Stimulated activated CD4-positive, alpha-beta T cell treated with anti-CD3 and anti-CD28 coated beads, Interleukin-2, amount 100 ng/mL, for 4 hours (primary cell): ENCODE results near the gene RAB35.

ENCODE experiments used
- DNase-seq: peaks from one replicate; pipeline ENCODE4 v3.0.0-alpha.2; 2020; ENCODE audit warnings: low read depth

Gene RAB35

GRCh38 chr12:120086801-120087621 lies 29.5 kb downstream of the RAB35 start:
- peak; percentile 99 for DNase-seq

DNA sequence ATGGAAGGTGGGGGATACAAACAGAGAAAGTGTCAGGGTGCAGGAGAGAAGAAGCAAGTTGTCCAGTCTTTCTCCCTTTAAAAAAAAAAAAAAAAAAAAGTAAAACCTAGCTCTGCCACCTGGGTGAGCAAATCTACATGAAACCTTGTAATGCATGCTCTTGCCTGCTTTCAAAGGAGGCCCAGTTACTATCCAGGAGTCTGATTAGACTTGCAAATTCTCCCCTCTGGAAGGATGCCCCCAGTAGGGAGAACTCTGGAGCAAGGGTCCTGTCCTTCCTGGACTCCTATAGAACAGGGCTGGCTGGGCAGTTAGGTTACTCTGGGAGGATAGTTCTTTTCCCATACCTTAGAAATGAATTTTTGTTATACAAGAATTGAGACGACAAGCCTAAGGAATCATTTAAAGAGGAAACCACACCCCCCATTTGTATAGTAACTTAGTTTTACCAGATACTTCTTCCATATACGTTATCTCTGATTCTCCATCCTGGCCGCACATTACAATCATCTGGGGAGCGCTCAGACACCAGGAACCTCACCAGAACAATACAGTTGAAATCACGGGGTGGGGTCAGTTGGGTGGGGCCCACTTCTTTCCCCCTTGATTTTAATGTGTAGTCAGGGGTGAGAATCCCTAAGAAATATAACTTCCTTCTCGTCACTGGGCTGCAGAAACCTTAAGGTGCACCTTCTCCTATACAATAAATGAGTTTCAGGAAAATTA lies 30.5 kb downstream of the RAB35 start:
- DNase-seq: no peak

DNA sequence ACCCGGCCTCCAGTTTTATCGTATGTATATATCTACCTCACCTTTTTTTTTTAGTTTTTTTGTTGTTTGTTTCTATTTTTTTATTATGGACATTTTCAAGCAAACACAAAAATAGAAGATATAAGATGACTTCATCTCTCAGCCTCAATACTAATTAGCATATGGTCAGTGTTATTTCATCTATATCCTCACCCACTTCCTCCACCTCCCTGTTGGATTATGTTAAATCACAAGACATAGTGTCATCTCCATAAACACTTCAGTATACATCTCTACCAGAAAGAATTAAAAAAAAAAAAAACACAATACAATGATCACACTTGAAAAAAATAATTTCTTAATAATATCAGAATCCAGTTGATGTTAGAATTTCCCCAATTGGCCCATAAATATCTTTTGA lies 34.9 kb downstream of the RAB35 start:
- DNase-seq: no peak

DNA sequence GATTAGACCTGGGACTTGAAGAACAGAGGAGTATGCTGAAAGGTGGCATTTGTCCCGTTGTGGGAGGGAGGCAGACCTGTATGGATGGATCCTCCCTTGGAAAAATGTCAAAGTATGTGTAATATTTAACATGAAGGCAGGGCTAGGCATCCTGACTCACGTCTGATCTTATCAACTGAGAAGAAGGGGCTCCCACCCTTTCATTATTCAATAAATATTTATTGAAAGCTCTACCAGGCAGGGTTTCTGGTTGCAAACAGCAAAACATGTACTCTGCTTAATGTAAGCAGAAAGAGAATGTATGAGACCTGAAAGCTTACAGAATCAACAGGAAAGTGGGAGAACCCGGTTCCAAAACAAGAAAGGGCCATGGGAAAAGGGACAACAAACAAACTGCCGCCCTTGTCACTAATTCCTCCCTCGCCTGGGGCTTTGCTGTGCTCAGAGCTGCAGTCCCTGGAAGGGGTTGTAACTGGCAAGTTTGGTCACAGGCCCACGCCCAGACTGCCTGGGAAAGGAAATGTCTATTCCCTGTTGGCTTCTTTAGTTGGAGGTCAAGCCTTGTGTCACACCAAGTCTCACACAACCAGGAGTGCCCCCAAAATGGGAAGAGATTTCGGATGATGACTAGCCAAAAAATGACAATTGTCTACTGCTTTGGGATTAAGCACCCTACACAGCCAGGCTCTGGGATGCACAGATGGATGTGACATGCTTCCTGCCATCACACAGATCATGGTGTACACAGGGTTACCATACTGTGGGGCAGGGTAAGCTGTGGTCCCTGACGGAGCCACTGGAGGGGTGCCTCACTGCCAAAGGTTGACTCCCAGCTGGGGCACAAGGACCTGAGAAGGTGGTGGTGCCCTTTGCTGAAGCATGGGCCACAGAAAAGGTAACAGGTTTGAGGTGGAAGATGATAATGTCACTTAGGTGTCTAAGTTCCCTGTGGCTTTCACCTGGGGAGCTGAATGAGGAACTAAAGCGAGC lies 36.8 kb downstream of the RAB35 start:
- DNase-seq: no peak

GRCh38 chr12:120078868-120079267 lies 37.7 kb downstream of the RAB35 start:
- no peak for DNase-seq

GRCh38 chr12:120077260-120077659 lies 39.3 kb downstream of the RAB35 start:
- no peak for DNase-seq

GRCh38 chr12:120076651-120077050 lies 39.9 kb downstream of the RAB35 start:
- DNase-seq: no peak

GRCh38 chr12:120075034-120075616 lies 41.4 kb downstream of the RAB35 start:
- DNase-seq: no peak

DNA sequence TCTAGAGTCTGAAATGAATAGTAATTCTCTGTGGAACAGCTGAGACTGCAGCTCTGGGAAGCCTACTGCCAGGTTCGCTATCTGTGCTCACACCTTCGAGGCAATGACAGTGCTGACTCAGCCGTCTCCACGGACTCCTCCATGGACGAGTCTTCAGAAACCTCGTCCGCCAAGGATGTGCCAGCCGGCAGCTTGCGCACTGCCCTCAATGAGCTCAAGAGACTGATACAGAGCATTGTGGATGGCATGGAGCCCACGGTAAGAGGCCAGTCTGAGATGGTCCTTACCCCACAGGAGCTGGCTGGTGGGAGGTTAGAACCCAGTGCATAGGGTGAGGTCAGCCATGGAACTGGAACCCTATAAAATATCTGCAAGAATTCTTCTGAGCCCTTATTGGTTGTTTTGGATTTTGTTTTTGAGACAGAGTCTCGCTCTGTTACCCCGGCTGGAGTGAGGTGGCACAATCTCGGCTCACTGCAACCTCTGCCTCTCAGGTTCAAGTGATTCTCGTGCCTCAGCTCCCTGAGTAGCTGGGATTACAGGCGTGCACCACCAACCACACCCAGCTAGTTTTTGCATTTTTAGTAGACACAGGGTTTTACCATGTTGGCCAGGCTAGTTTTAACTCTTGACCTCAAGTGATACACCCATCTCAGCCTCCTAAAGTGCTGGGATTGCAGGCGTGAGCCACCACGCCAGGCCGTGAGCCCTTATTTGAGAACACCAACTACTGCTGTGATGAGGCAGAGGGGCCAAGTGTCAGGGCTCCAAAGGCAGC lies 43.9 kb downstream of the RAB35 start:
- no peak for DNase-seq

DNA sequence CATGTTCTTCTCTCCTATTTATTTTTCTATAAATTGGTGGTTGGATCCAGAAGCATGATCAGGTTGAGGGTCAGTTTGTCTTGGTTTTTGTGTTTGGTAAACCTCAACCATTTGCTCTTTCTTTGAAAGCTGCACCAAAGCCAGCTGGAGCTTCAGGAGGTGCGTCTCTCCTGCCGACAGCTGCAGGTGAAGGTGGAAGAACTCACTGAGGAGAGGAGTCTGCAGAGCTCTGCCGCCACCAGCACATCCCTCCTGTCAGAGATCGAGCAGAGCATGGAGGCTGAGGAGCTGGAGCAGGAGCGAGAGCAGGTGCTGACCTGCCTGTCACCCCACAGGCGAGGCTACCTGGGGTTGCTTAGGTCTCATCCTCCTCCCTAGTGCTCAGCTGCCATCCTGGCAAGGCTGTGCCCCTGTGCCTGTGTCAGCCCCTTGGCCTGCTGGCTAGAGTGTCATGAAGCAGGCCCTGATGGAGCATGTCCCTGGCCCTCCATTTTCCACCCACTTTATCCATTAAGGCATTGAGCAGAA lies 45.0 kb downstream of the RAB35 start:
- no peak for DNase-seq

DNA sequence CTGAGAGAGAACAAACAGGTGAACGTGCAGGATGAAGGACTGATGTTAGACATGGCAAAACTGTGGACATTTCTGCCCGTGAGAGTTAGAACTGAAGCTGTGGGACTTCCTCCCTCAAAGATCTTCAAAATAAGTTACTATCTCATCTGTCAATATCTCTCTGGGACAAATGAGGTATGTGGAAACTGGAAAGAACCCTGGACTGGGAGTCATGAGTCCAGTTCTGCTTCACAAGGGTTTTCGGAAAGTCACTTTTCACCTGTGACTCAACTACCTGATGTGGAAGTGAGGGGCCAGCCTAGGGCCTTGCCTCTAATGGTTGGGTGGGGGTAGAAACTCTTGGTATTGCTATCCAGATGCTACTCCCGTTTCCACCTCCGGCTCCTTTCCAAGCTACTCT lies 47.3 kb downstream of the RAB35 start:
- DNase-seq: no peak

- DNase-seq: no peak
Observed at GRCh38 chr12:120067901-120068300, 48.7 kb downstream of the RAB35 start.

GRCh38 chr12:120067084-120067869 lies 49.3 kb downstream of the RAB35 start:
- no peak for DNase-seq

DNA sequence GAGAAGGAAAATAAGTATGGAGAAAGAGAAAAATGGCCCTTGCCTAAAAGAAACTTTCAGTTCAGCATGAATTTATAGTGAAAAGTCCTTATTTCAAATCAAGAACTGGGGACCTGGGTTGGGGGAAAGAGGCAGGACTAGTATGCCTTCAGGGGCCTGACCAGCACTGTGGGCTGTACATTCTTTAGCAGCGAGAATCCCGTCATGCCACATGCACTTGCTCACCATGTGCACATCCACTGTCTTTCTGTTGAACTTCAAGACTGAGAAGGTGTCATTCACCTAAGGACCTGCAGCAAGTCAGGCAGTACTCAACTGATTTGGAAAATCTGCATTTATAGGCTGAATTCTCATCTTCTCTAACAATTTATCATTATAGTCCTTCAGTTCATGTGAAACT lies 50.2 kb downstream of the RAB35 start:
- no peak for DNase-seq

DNA sequence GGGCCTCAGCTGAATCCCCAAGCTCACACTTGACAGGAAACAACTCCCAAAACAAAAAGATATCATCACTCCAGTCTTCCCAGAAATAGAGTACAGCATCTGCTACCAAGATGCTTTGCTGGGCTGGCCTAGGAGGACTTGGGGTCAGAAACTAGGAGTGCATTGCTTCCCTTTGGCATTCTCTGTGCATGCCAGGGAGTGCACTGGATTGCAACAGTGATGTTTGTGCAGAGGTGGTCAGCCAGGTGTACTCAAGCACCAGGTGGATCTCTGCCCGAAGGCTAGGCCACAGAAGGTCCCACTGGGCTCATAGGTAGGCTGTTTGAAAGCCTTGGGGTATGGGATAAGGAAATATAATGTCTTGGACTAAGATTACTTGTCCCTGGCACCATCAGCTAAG lies 51.1 kb downstream of the RAB35 start:
- DNase-seq: no peak

DNA sequence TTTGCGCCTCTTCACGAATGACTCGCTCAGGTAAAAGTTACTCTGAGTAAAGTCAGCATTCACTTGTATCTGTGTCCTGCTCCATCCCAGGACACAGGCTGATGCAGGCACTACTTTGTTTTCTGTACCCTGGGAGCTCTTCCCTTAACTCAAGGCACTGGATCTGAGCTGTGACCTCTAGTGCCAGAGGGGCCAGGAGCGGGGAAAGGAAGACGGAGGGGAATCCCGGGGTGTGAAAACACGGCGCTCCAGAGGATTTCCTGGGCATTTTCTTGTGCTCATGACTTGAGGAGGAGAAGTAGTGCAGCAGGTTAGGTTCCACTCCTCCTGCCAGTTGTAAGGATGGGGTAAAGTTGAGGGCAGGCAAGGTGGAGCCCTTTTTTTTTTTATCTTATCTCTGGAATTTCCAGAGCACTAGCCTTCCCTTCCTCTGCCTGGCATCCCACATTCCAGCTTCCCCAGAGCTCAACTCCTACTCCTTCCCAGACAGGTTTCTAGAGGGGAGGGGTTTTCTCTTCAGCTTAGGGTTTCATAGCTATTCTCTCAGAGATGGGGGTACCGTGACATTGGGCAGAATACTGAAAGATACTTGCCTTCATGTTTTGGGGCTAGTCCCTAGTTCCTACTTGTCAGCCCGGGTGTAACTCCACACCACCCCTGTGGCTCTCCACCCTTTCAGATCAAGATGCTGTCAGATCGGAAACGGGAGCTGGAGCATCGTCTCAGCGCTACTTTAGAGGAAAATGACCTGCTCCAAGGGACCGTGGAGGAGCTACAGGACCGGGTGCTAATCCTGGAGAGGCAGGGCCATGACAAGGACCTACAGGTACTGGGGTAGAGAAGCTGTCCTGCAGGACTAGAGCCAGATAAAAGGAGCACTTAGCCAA lies 52.3 kb downstream of the RAB35 start:
- no peak for DNase-seq

GRCh38 chr12:120062976-120063579 lies 53.5 kb downstream of the RAB35 start:
- DNase-seq: no peak

- no peak for DNase-seq
Observed at GRCh38 chr12:120061575-120062214, 54.9 kb downstream of the RAB35 start.
